Measurements from ENCODE around the gene TLDC2. TPM values are rescaled to one million over a fixed set of nuclear protein-coding genes. Genes with fewer than 3 reads are reported as not detected.
A peak's percentile ranks its signal among the peaks of the same experiment; 100 is the strongest.

Gene TLDC2
- total RNA-seq, 1 experiment from 2014 or later = 0.17 TPM

DNA sequence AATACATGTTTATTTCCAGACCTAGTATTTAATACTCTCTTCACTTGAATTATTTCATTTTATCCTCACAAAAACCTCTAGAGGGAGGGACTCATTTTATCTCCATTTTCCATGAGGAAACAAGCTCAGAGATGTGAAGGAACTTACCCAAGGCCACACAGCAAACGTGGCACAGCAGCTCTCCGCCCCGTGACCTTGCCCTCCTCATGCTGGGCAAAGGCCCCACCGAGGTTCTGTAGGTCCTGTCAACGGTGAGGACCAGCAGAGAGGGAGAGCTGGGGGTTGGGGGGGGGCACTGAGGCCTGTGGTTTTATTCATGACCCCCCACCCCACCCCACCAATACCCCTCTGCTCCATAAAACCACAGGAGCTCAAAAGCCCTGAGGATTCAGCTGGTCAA lies 40.9 kb upstream of the TLDC2 start:
- Mint-ChIP-seq H3K4me1 (peaks cover 26% of the 10 kb centered on the region), H3K9me3 (no peaks in the 10 kb centered on the region), H3K27ac (peak overlapping the region; percentile 63; the same call in 1 of the 2 replicates), H3K36me3 (no peaks in the 10 kb centered on the region; the same call in 1 of the 2 replicates), H3K27me3 (ENCODE audit: low read depth) (no peaks in the 10 kb centered on the region), H3K4me3 (no peak overlapping the region)
- POLR2A ChIA-PET = interaction anchor here (0.6 to 1.6 kb wide), 9 partner anchors 10 to 600 kb away, joined by 3 to 10 read pairs (median 4); partner anchors contain the start of genes DSN1, MROH8 and RPN2
- no peak for TF ChIP-seq CREM (CRISPR knock-in tag; IDR thresholded peaks at IDR 0.05)
- CTCF ChIA-PET = interaction anchor here (0.7 to 7.0 kb wide), 20 partner anchors 9 to 329 kb away, joined by 3 to 89 read pairs (median 7); partner anchors contain the start of genes DSN1, NDRG3 and TLDC2
- ATAC-seq (no peak), DNase-seq (ENCODE audit: low spot score) (no peak)

DNA sequence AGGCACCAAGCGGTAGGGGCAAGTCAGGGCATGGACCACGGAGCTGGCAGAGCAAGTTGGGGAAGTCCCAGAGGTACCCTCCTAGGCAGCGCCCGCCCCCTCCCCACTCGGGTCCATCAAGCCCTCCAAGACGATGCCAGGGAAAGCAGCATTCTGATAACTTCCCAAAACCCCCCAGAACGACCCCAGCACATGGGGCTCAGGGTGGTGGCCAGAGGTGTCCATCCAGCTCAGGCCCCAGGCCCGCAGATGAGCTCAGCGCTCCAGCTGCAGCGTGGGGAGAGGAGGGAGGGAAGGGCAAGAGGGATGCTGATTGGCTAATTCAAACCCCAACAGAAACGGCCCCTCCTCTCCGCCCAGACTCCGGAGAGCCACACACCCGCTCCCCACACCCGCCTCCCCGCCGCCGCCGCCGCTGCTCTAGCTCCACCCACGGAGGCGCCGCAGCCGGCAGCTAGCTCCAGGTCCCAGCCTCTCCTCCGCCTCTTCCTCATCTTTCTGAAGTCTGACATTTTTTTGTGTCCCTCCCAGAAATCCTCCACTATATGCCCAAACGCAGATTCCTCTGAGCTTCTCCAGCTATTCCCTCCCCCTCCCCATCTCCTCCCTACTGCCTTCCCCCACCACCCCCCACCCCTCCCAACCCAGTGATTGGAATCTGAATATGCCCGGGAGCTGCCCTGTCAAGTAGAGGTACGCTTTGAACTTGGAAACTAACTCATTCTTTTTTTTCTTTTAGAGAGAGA lies 40.3 kb upstream of the TLDC2 start:
- DNase-seq (ENCODE audit: low spot score) = peak; percentile 91
- Mint-ChIP-seq H3K27ac (peak overlapping the region; percentile 89), H3K27me3 (ENCODE audit: low read depth) (no peaks in the 10 kb centered on the region), H3K4me3 (peak overlapping the region; percentile 67), H3K36me3 (no peaks in the 10 kb centered on the region; the same call in 1 of the 2 replicates), H3K9me3 (no peaks in the 10 kb centered on the region), H3K4me1 (peaks cover 26% of the 10 kb centered on the region)
- ChIA-PET POLR2A (interaction anchor here (0.5 to 1.6 kb wide), 15 partner anchors 10 to 1015 kb away, joined by 3 to 10 read pairs (median 4); partner anchors contain the start of genes DSN1, MROH8 and RPN2), CTCF (interaction anchor here (0.5 to 7.0 kb wide), 36 partner anchors 8 to 1396 kb away, joined by 3 to 89 read pairs (median 5); partner anchors contain the start of genes DSN1, NDRG3 and TLDC2)
- ATAC-seq = peak; percentile 92
- peak; percentile 18; the same call in 1 of the 2 replicates for TF ChIP-seq USF1 (CRISPR knock-in tag; IDR thresholded peaks at IDR 0.05)
- no peak for TF ChIP-seq ZNF512 (CRISPR knock-in tag; IDR thresholded peaks at IDR 0.05; ENCODE audit: borderline replicate concordance)
- TF ChIP-seq RORB (CRISPR knock-in tag; IDR thresholded peaks at IDR 0.05) = no peak
- TF ChIP-seq ETV6 (CRISPR knock-in tag; IDR thresholded peaks at IDR 0.05) = no peak
- TF ChIP-seq NR2C2 (CRISPR knock-in tag; IDR thresholded peaks at IDR 0.05) = no peak
- no peak for TF ChIP-seq GABPB1 (CRISPR knock-in tag; IDR thresholded peaks at IDR 0.05)
- no peak for TF ChIP-seq EMX1 (CRISPR knock-in tag; IDR thresholded peaks at IDR 0.05)
- TF ChIP-seq ZNF219 (CRISPR knock-in tag; IDR thresholded peaks at IDR 0.05; ENCODE audit: borderline replicate concordance) = no peak
- TF ChIP-seq TEAD1 (CRISPR knock-in tag; IDR thresholded peaks at IDR 0.05) = 0 out of 2 replicates have a peak, but pooled peaks have one; percentile 10
- TF ChIP-seq MYBL2 (CRISPR knock-in tag; IDR thresholded peaks at IDR 0.05) = peak; percentile 99
- TF ChIP-seq CREB1 (CRISPR knock-in tag; IDR thresholded peaks at IDR 0.05) = no peak
- no peak for TF ChIP-seq ZNF138 (CRISPR knock-in tag; conservative IDR thresholded peaks at IDR 0.05)
- TF ChIP-seq ZNF423 (CRISPR knock-in tag; IDR thresholded peaks at IDR 0.05) = no peak
- TF ChIP-seq ZNF396 (CRISPR knock-in tag; IDR thresholded peaks at IDR 0.05; ENCODE audit: borderline replicate concordance) = no peak
- TF ChIP-seq ZNF121 (CRISPR knock-in tag; IDR thresholded peaks at IDR 0.05) = no peak
- TF ChIP-seq MXD4 (CRISPR knock-in tag; IDR thresholded peaks at IDR 0.05; ENCODE audit: borderline replicate concordance) = no peak
- TF ChIP-seq IRF1 (CRISPR knock-in tag; IDR thresholded peaks at IDR 0.05) = no peak
- no peak for TF ChIP-seq ZBTB43 (CRISPR knock-in tag; IDR thresholded peaks at IDR 0.05)
- no peak for TF ChIP-seq STAT6 (CRISPR knock-in tag; conservative IDR thresholded peaks at IDR 0.05; ENCODE audit: low read depth)
- TF ChIP-seq CREM (CRISPR knock-in tag; IDR thresholded peaks at IDR 0.05) = no peak
- TF ChIP-seq ZNF263 (CRISPR knock-in tag; IDR thresholded peaks at IDR 0.05; ENCODE audit: low read depth) = no peak
- TF ChIP-seq E2F5 (CRISPR knock-in tag; IDR thresholded peaks at IDR 0.05) = no peak
- TF ChIP-seq, protein P1, sequence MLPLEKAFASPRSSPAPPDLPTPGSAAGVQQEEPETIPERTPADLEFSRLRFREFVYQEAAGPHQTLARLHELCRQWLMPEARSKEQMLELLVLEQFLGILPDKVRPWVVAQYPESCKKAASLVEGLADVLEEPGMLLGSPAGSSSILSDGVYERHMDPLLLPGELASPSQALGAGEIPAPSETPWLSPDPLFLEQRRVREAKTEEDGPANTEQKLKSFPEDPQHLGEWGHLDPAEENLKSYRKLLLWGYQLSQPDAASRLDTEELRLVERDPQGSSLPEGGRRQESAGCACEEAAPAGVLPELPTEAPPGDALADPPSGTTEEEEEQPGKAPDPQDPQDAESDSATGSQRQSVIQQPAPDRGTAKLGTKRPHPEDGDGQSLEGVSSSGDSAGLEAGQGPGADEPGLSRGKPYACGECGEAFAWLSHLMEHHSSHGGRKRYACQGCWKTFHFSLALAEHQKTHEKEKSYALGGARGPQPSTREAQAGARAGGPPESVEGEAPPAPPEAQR (CRISPR knock-in tag; IDR thresholded peaks at IDR 0.05) = no peak

Data from WTC11 (cell line).